HepG2 (cell line): ENCODE measurements around the gene BCAP29. TPM values are rescaled to one million over a fixed set of nuclear protein-coding genes. Genes with fewer than 3 reads are reported as not detected.

Source experiments
- ATF7-NPFF ChIP-seq: sonication (generic); formaldehyde crosslinking; IDR thresholded peaks from 2 replicates; pipeline ENCODE4 v1.8.1; 2023; ENCODE audit warnings: mild to moderate bottlenecking, low read depth, missing genetic modification reagents, moderate library complexity
- BORCS8-MEF2B ChIP-seq: sonication (generic); formaldehyde crosslinking; IDR thresholded peaks from 2 replicates; pipeline ENCODE4 v1.8.0; 2022; ENCODE audit warnings: mild to moderate bottlenecking, missing genetic modification reagents
- CCDC6 ChIP-seq: sonication (generic); formaldehyde crosslinking; IDR thresholded peaks from 2 replicates; pipeline ENCODE4 v1.8.1; 2022; ENCODE audit warnings: mild to moderate bottlenecking, missing genetic modification reagents, moderate library complexity
- CEBPB ChIP-seq: IDR thresholded peaks from 2 replicates; pipeline ENCODE4 v1.6.1; 2011; ENCODE audit warnings: low read depth, low read length, improper control_type of control experiment, borderline replicate concordance
- E2F1 ChIP-seq: sonication (generic); formaldehyde crosslinking; IDR thresholded peaks from 2 replicates; pipeline ENCODE4 v1.5.0; 2020; ENCODE audit warnings: missing genetic modification reagents
- HCFC1 ChIP-seq: fragments of 150-350 bp; IDR thresholded peaks from 2 replicates; pipeline ENCODE4 v1.6.1; 2014; ENCODE audit warnings: low read depth, low read length
- HINFP ChIP-seq: sonication (generic); formaldehyde crosslinking; IDR thresholded peaks from 2 replicates; pipeline ENCODE4 v1.4.0; 2020; ENCODE audit warnings: low read depth, mild to moderate bottlenecking, missing genetic modification reagents
- IKZF4 ChIP-seq: sonication (generic); formaldehyde crosslinking; IDR thresholded peaks from 2 replicates; pipeline ENCODE4 v1.5.1; 2020; ENCODE audit warnings: borderline replicate concordance, mild to moderate bottlenecking, low read depth, missing genetic modification reagents; ENCODE audit errors: not compliant biosample characterization
- MAZ ChIP-seq, 2 experiments: sonication (generic) in 1 of 2; formaldehyde crosslinking in 1 of 2; IDR thresholded peaks; 2 replicates each; pipeline versions ENCODE4 v1.5.0 to v1.6.1; 2012 to 2020; ENCODE audit warnings: low read depth in 2 of 2, mild to moderate bottlenecking in 2 of 2, borderline replicate concordance in 1 of 2, improper control_type of control experiment in 1 of 2, low read length in 1 of 2, missing genetic modification reagents in 1 of 2, moderate library complexity in 1 of 2
- MXD4 ChIP-seq: IDR thresholded peaks from 2 replicates; pipeline ENCODE4 v1.6.1; 2016; ENCODE audit warnings: mild to moderate bottlenecking, missing biosample characterization, missing genetic modification reagents
- NFIB ChIP-seq: sonication (generic); formaldehyde crosslinking; IDR thresholded peaks from 2 replicates; pipeline ENCODE4 v1.9.0; 2021; ENCODE audit warnings: missing genetic modification reagents, mild to moderate bottlenecking, borderline replicate concordance
- SP4 ChIP-seq: sonication (generic); formaldehyde crosslinking; IDR thresholded peaks from 2 replicates; pipeline ENCODE4 v1.8.1; 2023; ENCODE audit warnings: mild to moderate bottlenecking, missing genetic modification reagents
- WIZ ChIP-seq: sonication (generic); formaldehyde crosslinking; IDR thresholded peaks from 2 replicates; pipeline ENCODE4 v1.5.1; 2020; ENCODE audit warnings: mild to moderate bottlenecking, missing genetic modification reagents
- ZFX ChIP-seq: sonication (generic); formaldehyde crosslinking; IDR thresholded peaks from 2 replicates; pipeline ENCODE4 v1.4.0; 2020; ENCODE audit warnings: mild to moderate bottlenecking, low read depth, missing genetic modification reagents, moderate library complexity
- ZFYVE20 ChIP-seq: sonication (generic); formaldehyde crosslinking; IDR thresholded peaks from 2 replicates; pipeline ENCODE4 v1.8.0; 2023; ENCODE audit warnings: low read depth, mild to moderate bottlenecking, moderate library complexity, missing genetic modification reagents, borderline replicate concordance
- ZNF776 ChIP-seq: sonication (generic); formaldehyde crosslinking; IDR thresholded peaks from 2 replicates; pipeline ENCODE4 v1.4.0; 2020; ENCODE audit warnings: mild to moderate bottlenecking, missing genetic modification reagents
- ZNF784 ChIP-seq: sonication (generic); formaldehyde crosslinking; IDR thresholded peaks from 2 replicates; pipeline ENCODE4 v1.5.1; 2020; ENCODE audit warnings: missing genetic modification reagents, mild to moderate bottlenecking, borderline replicate concordance
- ZNF788 ChIP-seq: sonication (generic); formaldehyde crosslinking; IDR thresholded peaks from 2 replicates; pipeline ENCODE4 v1.5.0; 2020; ENCODE audit warnings: mild to moderate bottlenecking, missing genetic modification reagents, borderline replicate concordance
- ZNF839 ChIP-seq: sonication (generic); formaldehyde crosslinking; IDR thresholded peaks from 2 replicates; pipeline ENCODE4 v1.4.0; 2020; ENCODE audit warnings: missing genetic modification reagents, mild to moderate bottlenecking, borderline replicate concordance
- ZSCAN31 ChIP-seq: sonication (generic); formaldehyde crosslinking; IDR thresholded peaks from 2 replicates; pipeline ENCODE4 v1.5.0; 2020; ENCODE audit warnings: low read depth, mild to moderate bottlenecking, missing genetic modification reagents
- polyA plus RNA-seq, 8 experiments: library from polyadenylated mRNA; depleted of rRNA in 3 of 8; stranded (reverse) in 7 of 8; unstranded in 1 of 8; fragments of >200 nt; fragmentation: Illumina TruSeq in 4 of 8; extraction: Trizol in 4 of 8; gene quantifications; 2 replicates each; pipeline versions ENCODE4 v1.2.1 to v1.2.3, GENCODE V29; 2011 to 2016; ENCODE audit warnings: low read depth in 4 of 8, missing spikeins in 1 of 8, mixed read lengths in 1 of 8; ENCODE audit not compliant: insufficient read depth in 1 of 8
- total RNA-seq, 5 experiments: library from RNA; depleted of rRNA; stranded (reverse); fragments of >200 nt; fragmentation: Illumina TruSeq; extraction: Trizol; gene quantifications; 2 replicates each; pipeline ENCODE4 v1.2.3, GENCODE V29; 2016; ENCODE audit warnings: low read depth in 1 of 5
- TF ChIP-seq, protein P1 (sequence below): IDR thresholded peaks from 2 replicates; pipeline ENCODE4 v1.6.1; 2012; ENCODE audit warnings: inconsistent platforms
- TF ChIP-seq, protein P2 (sequence below): IDR thresholded peaks from 2 replicates; pipeline ENCODE4 v1.6.1; 2016; ENCODE audit warnings: low read depth, borderline replicate concordance
- TF ChIP-seq, protein P3 (sequence below): sonication (generic); formaldehyde crosslinking; IDR thresholded peaks from 2 replicates; pipeline ENCODE4 v1.4.0; 2020; ENCODE audit warnings: mild to moderate bottlenecking, missing genetic modification reagents

The BCAP29 gene
- total and polyA plus RNA-seq, 2 of the 13 experiments (the other 11 are each of a cell fraction or from before 2014, with no cell fraction given) = 15.3 to 35.6 TPM

- TF ChIP-seq ATF7-NPFF = peak; percentile 89
- TF ChIP-seq ZNF839 = no peak
- 0 out of 2 replicates have a peak, but pooled peaks have one; percentile 14 for TF ChIP-seq HCFC1
- TF ChIP-seq MAZ (IDR thresholded peaks at IDR 0.05; ENCODE audit: borderline replicate concordance, low read depth, low read length) = peak; percentile 28
- TF ChIP-seq MAZ (CRISPR knock-in tag; IDR thresholded peaks at IDR 0.05; ENCODE audit: low read depth) = peak; percentile 92
- TF ChIP-seq, protein P1, sequence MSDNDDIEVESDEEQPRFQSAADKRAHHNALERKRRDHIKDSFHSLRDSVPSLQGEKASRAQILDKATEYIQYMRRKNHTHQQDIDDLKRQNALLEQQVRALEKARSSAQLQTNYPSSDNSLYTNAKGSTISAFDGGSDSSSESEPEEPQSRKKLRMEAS = peak; percentile 68
- TF ChIP-seq ZNF776 (CRISPR knock-in tag) = peak; percentile 87; the same call in 1 of the 2 replicates
- peak; percentile 66; the same call in 1 of the 2 replicates for TF ChIP-seq ZFYVE20 (CRISPR knock-in tag)
- TF ChIP-seq, protein P2, sequence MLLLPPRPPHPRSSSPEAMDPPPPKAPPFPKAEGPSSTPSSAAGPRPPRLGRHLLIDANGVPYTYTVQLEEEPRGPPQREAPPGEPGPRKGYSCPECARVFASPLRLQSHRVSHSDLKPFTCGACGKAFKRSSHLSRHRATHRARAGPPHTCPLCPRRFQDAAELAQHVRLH (CRISPR knock-in tag) = 0 out of 2 replicates have a peak, but pooled peaks have one; percentile 30
- TF ChIP-seq IKZF4 (CRISPR knock-in tag) = no peak
- no peak for TF ChIP-seq BORCS8-MEF2B (CRISPR knock-in tag)
- TF ChIP-seq E2F1 = peak; percentile 53; the same call in 1 of the 2 replicates
- TF ChIP-seq WIZ (CRISPR knock-in tag) = no peak
- TF ChIP-seq ZFX = peak; percentile 89
- TF ChIP-seq, protein P3, sequence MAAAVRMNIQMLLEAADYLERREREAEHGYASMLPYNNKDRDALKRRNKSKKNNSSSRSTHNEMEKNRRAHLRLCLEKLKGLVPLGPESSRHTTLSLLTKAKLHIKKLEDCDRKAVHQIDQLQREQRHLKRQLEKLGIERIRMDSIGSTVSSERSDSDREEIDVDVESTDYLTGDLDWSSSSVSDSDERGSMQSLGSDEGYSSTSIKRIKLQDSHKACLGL = peak; percentile 67; the same call in 1 of the 2 replicates
- peak; percentile 77 for TF ChIP-seq SP4 (CRISPR knock-in tag)
- no peak for TF ChIP-seq ZNF784
- no peak for TF ChIP-seq CEBPB
- TF ChIP-seq HINFP (CRISPR knock-in tag) = peak; percentile 36; the same call in 1 of the 2 replicates
- peak; percentile 56; the same call in 1 of the 2 replicates for TF ChIP-seq ZSCAN31
- TF ChIP-seq ZNF788 (CRISPR knock-in tag) = peak; percentile 63; the same call in 1 of the 2 replicates
- peak; percentile 93 for TF ChIP-seq CCDC6 (CRISPR knock-in tag)
- no peak for TF ChIP-seq NFIB (CRISPR knock-in tag)
- peak; percentile 25; the same call in 1 of the 2 replicates for TF ChIP-seq MXD4 (CRISPR knock-in tag)
Observed at GRCh38 chr7:107579885-107580715, at the start of gene BCAP29 (continued).
